Sigmoid colon (tissue), 7 donors: ENCODE measurements around the gene MRGPRD. TPM values are rescaled to one million over a fixed set of nuclear protein-coding genes. Genes with fewer than 3 reads are reported as not detected.

ENCODE experiments used
- DNase-seq: peaks from one replicate; pipeline ENCODE4 v3.0.0-alpha.2; 2019
- H3K27ac ChIP-seq, 4 donors: fragments of 200-600 bp; sonication (generic); one replicate each; pipeline ENCODE4 v1.5.1; 2016 to 2019; ENCODE audit warnings: mild to moderate bottlenecking in 1 of 4
- H3K27me3 ChIP-seq, 3 donors: fragments of 200-600 bp; sonication (generic); one replicate each; pipeline ENCODE4 v1.5.1; 2019; ENCODE audit warnings: mild to moderate bottlenecking in 1 of 3
- H3K36me3 ChIP-seq, 4 donors: fragments of 200-600 bp; sonication (generic); one replicate each; pipeline ENCODE4 v1.5.1; 2016 to 2019
- H3K4me1 ChIP-seq, 4 donors: fragments of 200-600 bp; sonication (generic); one replicate each; pipeline ENCODE4 v1.5.1; 2017 to 2019
- H3K4me3 ChIP-seq, 4 donors: fragments of 200-600 bp; sonication (generic); one replicate each; pipeline ENCODE4 v1.5.1; 2017 to 2019; ENCODE audit warnings: mild to moderate bottlenecking in 2 of 4, moderate library complexity in 1 of 4
- H3K9me3 ChIP-seq, 4 donors: fragments of 200-600 bp in 3 of 4; sonication (generic) in 3 of 4; one replicate each; pipeline versions ENCODE4 v1.5.1 to v1.6.1; 2013 to 2019
- CTCF ChIP-seq, 4 experiments: fragments of 450-650 bp in 3 of 4; fragments of 200-600 bp in 1 of 4; IDR thresholded peaks; one replicate each; pipeline ENCODE4 v1.5.1; 2016 to 2019; ENCODE audit warnings: antibody characterized with exemption in 4 of 4, mild to moderate bottlenecking in 3 of 4, moderate library complexity in 2 of 4
- EP300 ChIP-seq, 4 donors: sonication (generic); formaldehyde crosslinking; IDR thresholded peaks; one replicate each; pipeline ENCODE4 v1.6.1; 2017; ENCODE audit warnings: antibody characterized with exemption in 4 of 4
- POLR2A ChIP-seq, 2 donors: fragments of 450-650 bp; IDR thresholded peaks; one replicate each; pipeline ENCODE4 v1.6.1; 2016; ENCODE audit warnings: antibody characterized with exemption in 2 of 2, mild to moderate bottlenecking in 2 of 2, moderate library complexity in 2 of 2
- POLR2AphosphoS5 ChIP-seq, 4 donors: sonication (generic); formaldehyde crosslinking; IDR thresholded peaks; one replicate each; pipeline ENCODE4 v1.6.1; 2017; ENCODE audit warnings: antibody characterized with exemption in 4 of 4
- WGBS, 2 donors: extraction: QIAGEN DNeasy Blood & Tissue Kit; methylation state at CpG; one replicate each; pipeline ENCODE4 v1.1.7; 2013; 5-methylcytosine and 5-hydroxymethylcytosine counted together
- intact Hi-C: fragments of 100-400 bp; cut with DNase I; formaldehyde crosslinking; loops from one replicate; pipeline ENCODE4 v1.15.1; 2023
- polyA plus RNA-seq, 3 donors: library from polyadenylated mRNA; stranded (reverse); fragments of 200-250 nt; gene quantifications; one replicate each; pipeline ENCODE4 v1.2.3, GENCODE V29; 2013
- total RNA-seq, 4 donors: library from RNA; depleted of rRNA; stranded (reverse); fragments of >200 nt; gene quantifications; one replicate each; pipeline ENCODE4 v1.1.0, GENCODE V29; 2016
- donor health status: healthy with polysubstance abuse.
- donor health status: Bipolar disorder and iron deficiency.
- donor health status: healthy.

MRGPRD gene
- total and polyA plus RNA-seq, 7 donors, result 1.9 to 2.2 (median 2.1) TPM; not detected in 4

GRCh38 chr11:68934666-68935065, 46.1 kb downstream of the MRGPRD start:
- Histone ChIP-seq H3K9me3 (no peaks in the 10 kb centered on the region), H3K36me3 (peaks cover 12 to 75% (median 48%) of the 10 kb centered on the region in 4 donors), H3K27me3 (no peaks in the 10 kb centered on the region), H3K4me3 (no peak overlapping the region), H3K4me1 (peaks cover 0 to 73% (median 47%) of the 10 kb centered on the region in 4 donors), H3K27ac (peak overlapping the region; percentile 80 to 94 (median 92))
- no peak for DNase-seq
- TF ChIP-seq EP300 (IDR thresholded peaks at IDR 0.05) (no peak), CTCF (IDR thresholded peaks at IDR 0.05) (no peak), POLR2AphosphoS5 (IDR thresholded peaks at IDR 0.05) (peak in 1 of 4 donors; percentile 9)
- WGBS, 2 donors, result 95 to 96% methylated on average over 13 of the region's 13 CpGs
- intact Hi-C loops, result no loop called here

DNA sequence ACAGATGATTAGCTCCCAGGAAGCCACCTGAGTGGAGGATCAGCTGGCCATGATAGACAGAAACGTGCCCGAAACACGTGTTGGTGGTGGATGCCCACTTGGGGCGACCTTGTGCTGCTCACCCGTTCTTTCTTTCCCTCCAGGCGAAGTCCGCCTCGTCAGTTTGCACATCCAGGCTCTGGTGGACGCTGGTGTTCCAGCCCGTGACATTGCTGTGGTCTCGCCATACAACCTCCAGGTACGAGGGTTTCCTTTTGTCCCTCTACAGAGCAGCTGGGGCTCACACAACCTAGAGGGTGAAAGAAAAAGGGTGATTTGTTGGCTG, 46.5 kb downstream of the MRGPRD start:
- no peak for TF ChIP-seq POLR2A (IDR thresholded peaks at IDR 0.05)
- TF ChIP-seq CTCF (IDR thresholded peaks at IDR 0.05), result no peak
- TF ChIP-seq POLR2AphosphoS5 (IDR thresholded peaks at IDR 0.05), result no peak
- TF ChIP-seq EP300 (IDR thresholded peaks at IDR 0.05), result no peak
- 94 to 95% methylated on average over 12 of the region's 12 CpGs for WGBS, 2 donors
- H3K4me1 ChIP-seq, result peaks cover 0 to 76% (median 48%) of the 10 kb centered on the region in 4 donors
- H3K36me3 ChIP-seq, result peaks cover 15 to 75% (median 50%) of the 10 kb centered on the region in 4 donors
- H3K9me3 ChIP-seq, result no peaks in the 10 kb centered on the region
- H3K4me3 ChIP-seq, result no peak overlapping the region
- no peaks in the 10 kb centered on the region for H3K27me3 ChIP-seq
- DNase-seq, result no peak
- H3K27ac ChIP-seq, result peak overlapping the region; percentile 80 to 94 (median 92)
- intact Hi-C loops, result no loop called here

- WGBS, 2 donors, result 86 to 90% methylated on average over 17 of the region's 17 CpGs
- intact Hi-C loops, result no loop called here
- Histone ChIP-seq H3K9me3 (no peaks in the 10 kb centered on the region), H3K4me1 (peaks cover 0 to 76% (median 51%) of the 10 kb centered on the region in 4 donors), H3K27ac (peak overlapping the region; percentile 80 to 94 (median 92)), H3K36me3 (peaks cover 18 to 75% (median 51%) of the 10 kb centered on the region in 4 donors), H3K27me3 (no peaks in the 10 kb centered on the region), H3K4me3 (no peak overlapping the region)
- DNase-seq, result no peak
- TF ChIP-seq CTCF (IDR thresholded peaks at IDR 0.05), result no peak
- peak in 2 of 4 donors; percentile 9 to 11 for TF ChIP-seq POLR2AphosphoS5 (IDR thresholded peaks at IDR 0.05)
Measured at GRCh38 chr11:68933605-68934320, 47.0 kb downstream of the MRGPRD start.

GRCh38 chr11:68932933-68933577, 47.7 kb downstream of the MRGPRD start:
- TF ChIP-seq POLR2AphosphoS5 (IDR thresholded peaks at IDR 0.05), result peak in 1 of 4 donors; percentile 41
- no peak for TF ChIP-seq CTCF (IDR thresholded peaks at IDR 0.05)
- TF ChIP-seq EP300 (IDR thresholded peaks at IDR 0.05), result no peak
- no peak for TF ChIP-seq POLR2A (IDR thresholded peaks at IDR 0.05)
- Histone ChIP-seq H3K4me3 (no peak overlapping the region), H3K36me3 (peaks cover 18 to 69% (median 46%) of the 10 kb centered on the region in 4 donors), H3K9me3 (no peaks in the 10 kb centered on the region), H3K27ac (peak overlapping the region; percentile 80 to 94 (median 92)), H3K4me1 (peaks cover 0 to 76% (median 53%) of the 10 kb centered on the region in 4 donors), H3K27me3 (no peaks in the 10 kb centered on the region)
- no peak for DNase-seq
- intact Hi-C loops, result no loop called here
- 97% methylated on average over 24 of the region's 24 CpGs for WGBS, 2 donors
